Kidney epithelial cell (primary cell): ENCODE measurements around the gene TSHZ2. TPM values are rescaled to one million over a fixed set of nuclear protein-coding genes. Genes with fewer than 3 reads are reported as not detected.
"Not testable (repeated sequence)": the region's sequence is repeated elsewhere in the genome, so short reads cannot be mapped to it uniquely, and the experiment has no call there.

Source experiments
- DNase-seq: peaks from one replicate; pipeline ENCODE4 v3.0.0-alpha.2; 2010; ENCODE audit warnings: low read depth
- H3K27me3 ChIP-seq: 2 replicates; pipeline ENCODE4 v1.6.0; 2011; ENCODE audit warnings: low read length; ENCODE audit not compliant: control insufficient read depth, insufficient read depth
- H3K36me3 ChIP-seq: 2 replicates; pipeline ENCODE4 v1.5.1; 2011; ENCODE audit warnings: low read length; ENCODE audit not compliant: control insufficient read depth, insufficient read depth
- H3K4me3 ChIP-seq: 2 replicates; pipeline ENCODE4 v1.5.1; 2011; ENCODE audit warnings: low read depth, mild to moderate bottlenecking, control low read depth, low read length
- total RNA-seq: library from RNA; depleted of rRNA; stranded (reverse); fragments of >200 nt; gene quantifications from 2 replicates; pipeline ENCODE4 v1.2.3, GENCODE V29; 2015
- TF ChIP-seq, protein P1 (sequence below): IDR thresholded peaks from 2 replicates; pipeline ENCODE4 v1.5.1; 2011; ENCODE audit warnings: mild to moderate bottlenecking, moderate library complexity, low read length, control low read depth, inconsistent platforms; ENCODE audit not compliant: insufficient read depth, poor library complexity, severe bottlenecking

The TSHZ2 gene
- total RNA-seq, 1 donor from 2014 or later, result 1.0 TPM

DNA sequence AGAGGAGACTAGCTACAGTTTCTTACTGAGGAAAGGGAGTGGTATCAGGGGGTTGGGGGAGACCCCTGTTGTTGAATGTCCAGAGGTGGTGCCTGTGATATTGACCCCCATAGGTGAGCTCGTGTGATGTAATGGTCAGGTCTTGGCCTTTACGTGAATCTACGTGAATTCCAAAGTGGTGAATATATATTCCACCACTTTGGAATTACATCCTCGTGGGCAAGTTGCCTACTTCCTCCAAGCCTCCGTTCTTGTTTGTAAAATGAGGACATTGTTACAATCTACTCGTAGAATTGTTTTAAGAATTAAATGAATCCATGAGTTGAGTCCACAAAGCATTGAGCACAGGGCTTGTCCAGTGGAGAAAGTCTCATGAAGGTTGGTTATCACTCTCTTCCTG is 47.3 kb downstream of the TSHZ2 start:
- TF ChIP-seq, protein P1, sequence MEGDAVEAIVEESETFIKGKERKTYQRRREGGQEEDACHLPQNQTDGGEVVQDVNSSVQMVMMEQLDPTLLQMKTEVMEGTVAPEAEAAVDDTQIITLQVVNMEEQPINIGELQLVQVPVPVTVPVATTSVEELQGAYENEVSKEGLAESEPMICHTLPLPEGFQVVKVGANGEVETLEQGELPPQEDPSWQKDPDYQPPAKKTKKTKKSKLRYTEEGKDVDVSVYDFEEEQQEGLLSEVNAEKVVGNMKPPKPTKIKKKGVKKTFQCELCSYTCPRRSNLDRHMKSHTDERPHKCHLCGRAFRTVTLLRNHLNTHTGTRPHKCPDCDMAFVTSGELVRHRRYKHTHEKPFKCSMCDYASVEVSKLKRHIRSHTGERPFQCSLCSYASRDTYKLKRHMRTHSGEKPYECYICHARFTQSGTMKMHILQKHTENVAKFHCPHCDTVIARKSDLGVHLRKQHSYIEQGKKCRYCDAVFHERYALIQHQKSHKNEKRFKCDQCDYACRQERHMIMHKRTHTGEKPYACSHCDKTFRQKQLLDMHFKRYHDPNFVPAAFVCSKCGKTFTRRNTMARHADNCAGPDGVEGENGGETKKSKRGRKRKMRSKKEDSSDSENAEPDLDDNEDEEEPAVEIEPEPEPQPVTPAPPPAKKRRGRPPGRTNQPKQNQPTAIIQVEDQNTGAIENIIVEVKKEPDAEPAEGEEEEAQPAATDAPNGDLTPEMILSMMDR, result no peak
- Histone ChIP-seq H3K27me3 (no peaks in the 10 kb centered on the region), H3K4me3 (no peak overlapping the region), H3K36me3 (no peaks in the 10 kb centered on the region)
- no peak for DNase-seq

DNA sequence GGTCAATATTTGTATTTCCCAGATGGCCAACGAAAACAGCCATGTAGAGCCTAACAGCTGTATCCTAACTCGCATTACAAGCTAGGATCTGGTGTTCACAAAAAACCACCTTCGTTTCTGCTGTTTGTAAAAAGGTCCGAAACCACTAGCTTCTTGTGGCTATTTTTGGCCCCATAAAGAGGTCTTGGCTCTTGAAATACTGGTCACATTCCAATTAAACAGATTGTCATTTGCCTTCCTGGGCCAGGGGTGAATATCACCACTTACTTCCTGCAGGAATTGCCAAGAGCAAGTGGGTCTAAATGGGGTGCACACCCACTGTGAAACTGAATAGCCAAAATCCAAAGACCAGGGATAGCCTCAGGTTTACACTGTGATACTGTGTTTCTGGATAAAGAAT is 48.2 kb downstream of the TSHZ2 start:
- no peak for DNase-seq
- Histone ChIP-seq H3K27me3 (no peaks in the 10 kb centered on the region), H3K4me3 (no peak overlapping the region), H3K36me3 (no peaks in the 10 kb centered on the region)
- TF ChIP-seq, protein P1, result no peak

DNA sequence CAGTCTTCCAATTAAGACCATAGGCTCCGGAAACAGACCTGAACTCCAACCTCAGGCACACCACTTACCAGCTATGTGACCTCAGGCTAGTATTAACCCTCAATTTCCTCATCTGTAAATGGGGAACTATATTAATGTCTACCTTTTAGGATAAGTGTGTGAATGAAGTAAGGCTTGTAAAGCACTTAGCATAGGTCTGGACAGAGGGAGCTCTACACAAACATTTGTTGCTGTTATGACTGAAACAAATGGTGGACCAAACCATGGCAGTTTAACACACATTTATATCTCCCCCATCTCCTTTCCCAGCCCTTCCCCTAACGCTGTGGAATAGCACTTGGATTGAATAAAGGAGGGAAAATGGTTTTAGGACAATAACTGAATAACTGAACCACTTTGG is 48.7 kb downstream of the TSHZ2 start:
- Histone ChIP-seq H3K4me3 (no peak overlapping the region), H3K27me3 (no peaks in the 10 kb centered on the region)
- TF ChIP-seq, protein P1, result no peak

DNA sequence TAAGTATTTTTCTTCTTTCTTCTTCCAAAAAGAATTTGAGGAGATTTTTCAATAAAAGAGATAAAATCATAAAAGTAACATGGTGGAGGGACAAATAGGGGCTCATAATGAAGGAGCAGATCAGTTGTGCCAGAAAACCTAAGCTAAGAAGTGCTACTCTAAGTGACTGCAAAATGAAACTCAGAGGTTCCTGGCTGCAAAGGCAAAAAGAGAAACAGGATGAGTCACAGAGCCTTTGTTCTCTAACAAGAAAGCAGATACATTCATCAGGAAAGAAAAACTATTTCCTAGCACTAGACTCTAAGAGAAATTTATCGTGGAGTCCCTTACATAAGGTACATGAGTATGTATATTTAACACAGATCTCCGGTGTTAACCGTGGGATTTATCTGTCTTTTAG is 49.8 kb downstream of the TSHZ2 start:
- DNase-seq, result no peak
- Histone ChIP-seq H3K36me3 (no peaks in the 10 kb centered on the region), H3K27me3 (no peaks in the 10 kb centered on the region), H3K4me3 (no peak overlapping the region)
- TF ChIP-seq, protein P1, result no peak

More for the DNA sequence above, 48.7 kb downstream of the TSHZ2 start:
- H3K36me3 ChIP-seq, result no peaks in the 10 kb centered on the region
- no peak for DNase-seq

DNA sequence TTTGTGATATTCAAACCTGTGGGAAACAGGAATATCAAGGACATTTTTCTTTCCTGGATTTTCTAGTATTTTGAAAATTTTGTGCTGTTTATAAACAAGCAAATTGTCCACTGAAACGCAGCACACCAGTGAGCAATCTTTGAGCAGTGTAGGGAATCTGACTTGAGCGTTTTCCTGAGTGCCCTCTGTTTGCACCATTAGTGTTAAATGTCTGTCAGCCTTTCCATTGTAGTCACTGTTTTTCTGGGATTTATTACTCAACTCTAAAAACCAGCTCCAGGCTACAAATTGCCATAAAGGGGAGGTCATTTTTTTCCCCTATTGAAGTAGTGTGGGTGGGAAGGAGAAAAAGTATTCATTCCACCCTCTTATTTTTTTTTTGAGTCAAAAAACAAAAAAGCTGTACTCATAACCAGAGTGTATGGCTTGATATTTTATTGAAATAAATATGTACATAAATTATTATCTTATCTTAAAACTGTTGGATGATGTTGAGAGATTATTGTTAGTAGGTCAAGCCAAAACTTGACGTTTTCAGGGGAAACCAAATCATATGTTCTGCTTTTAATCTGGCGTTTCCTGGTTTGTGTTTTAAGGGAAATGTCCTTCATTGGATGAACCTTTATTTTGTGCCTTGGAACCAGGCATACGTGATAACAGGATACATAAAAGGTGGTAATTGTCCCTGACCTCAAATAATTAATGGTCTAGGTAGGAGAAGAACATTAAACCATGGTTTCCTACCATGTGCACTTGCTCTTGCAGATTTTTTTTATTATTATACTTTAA is 51.8 kb downstream of the TSHZ2 start:
- Histone ChIP-seq H3K27me3 (no peaks in the 10 kb centered on the region), H3K4me3 (no peak overlapping the region), H3K36me3 (no peaks in the 10 kb centered on the region)
- TF ChIP-seq, protein P1, result no peak
- DNase-seq, result no peak

DNA sequence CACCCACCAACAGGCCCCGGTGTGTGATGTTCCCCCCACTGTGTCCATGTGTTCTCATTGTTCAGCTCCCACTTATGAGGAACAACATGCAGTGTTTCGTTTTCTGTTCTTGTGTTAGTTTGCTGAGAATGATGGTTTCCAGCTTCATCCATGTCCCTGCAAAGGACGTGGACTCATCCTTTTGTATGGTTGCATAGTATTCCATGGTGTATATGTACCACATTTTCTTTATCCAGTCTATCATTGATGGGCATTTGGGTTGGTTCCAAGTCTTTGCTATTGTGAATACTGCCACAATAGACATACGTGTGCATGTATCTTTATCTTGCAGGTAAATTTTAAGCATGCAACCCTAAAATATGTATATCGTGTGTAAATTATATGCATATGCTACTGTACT is 52.5 kb downstream of the TSHZ2 start:
- H3K36me3 ChIP-seq, H3K27me3 ChIP-seq, H3K4me3 ChIP-seq, DNase-seq: not testable (repeated sequence)
